Loucy (cell line): ENCODE results near the gene RLF.

ENCODE experiments used
- H2AFZ ChIP-seq: fragments of 200-600 bp; sonication (generic); 2 replicates; pipeline ENCODE4 v1.6.0; 2016; ENCODE audit warnings: antibody characterized with exemption, mild to moderate bottlenecking, low read length, moderate library complexity
- H3F3A ChIP-seq: fragments of 200-600 bp; 2 replicates; pipeline ENCODE4 v1.6.0; 2016; ENCODE audit warnings: antibody characterized with exemption, low read depth, mild to moderate bottlenecking
- H3K27me3 ChIP-seq: fragments of 200-600 bp; sonication (generic); 2 replicates; pipeline ENCODE4 v1.6.1; 2014; ENCODE audit warnings: low read length, mild to moderate bottlenecking; ENCODE audit not compliant: insufficient read depth, poor library complexity, severe bottlenecking
- H3K36me3 ChIP-seq: fragments of 200-600 bp; sonication (generic); 2 replicates; pipeline ENCODE4 v1.6.1; 2016; ENCODE audit warnings: low read length; ENCODE audit not compliant: insufficient read depth
- H3K4me1 ChIP-seq: fragments of 200-600 bp; sonication (generic); 2 replicates; pipeline ENCODE4 v1.5.1; 2014; ENCODE audit warnings: low read length, mild to moderate bottlenecking; ENCODE audit not compliant: insufficient read depth, poor library complexity, severe bottlenecking
- H3K4me2 ChIP-seq: fragments of 200-600 bp; sonication (generic); 2 replicates; pipeline ENCODE4 v1.6.0; 2014; ENCODE audit warnings: antibody characterized with exemption, low read length, low read depth, mild to moderate bottlenecking; ENCODE audit not compliant: poor library complexity, severe bottlenecking
- H3K4me3 ChIP-seq: fragments of 200-600 bp; sonication (generic); 2 replicates; pipeline ENCODE4 v1.5.1; 2014; ENCODE audit warnings: low read length, mild to moderate bottlenecking, mixed read lengths; ENCODE audit not compliant: poor library complexity, severe bottlenecking
- H3K79me2 ChIP-seq: fragments of 200-600 bp; sonication (generic); 2 replicates; pipeline ENCODE4 v1.6.1; 2014; ENCODE audit warnings: low read length; ENCODE audit not compliant: insufficient read depth
- H3K9ac ChIP-seq: fragments of 200-600 bp; sonication (generic); 2 replicates; pipeline ENCODE4 v1.6.0; 2014; ENCODE audit warnings: mild to moderate bottlenecking, low read depth, low read length, moderate library complexity; ENCODE audit not compliant: poor library complexity, severe bottlenecking
- H3K9me2 ChIP-seq: fragments of 200-600 bp; sonication (generic); replicated peaks from 2 replicates; pipeline ENCODE4 v1.6.1; 2016; ENCODE audit warnings: low read depth, low read length, mixed read lengths
- H3K9me3 ChIP-seq: fragments of 200-600 bp; sonication (generic); 2 replicates; pipeline ENCODE4 v1.6.1; 2014; ENCODE audit warnings: mild to moderate bottlenecking, antibody characterized with exemption, low read length, low read depth; ENCODE audit not compliant: insufficient read depth
- H4K20me1 ChIP-seq: fragments of 200-600 bp; sonication (generic); 2 replicates; pipeline ENCODE4 v1.6.0; 2014; ENCODE audit warnings: antibody characterized with exemption, low read length, mild to moderate bottlenecking; ENCODE audit not compliant: insufficient read depth, poor library complexity, severe bottlenecking
- EZH2phosphoT487 ChIP-seq: fragments of 200-600 bp; IDR thresholded peaks from 2 replicates; pipeline ENCODE4 v1.6.1; 2018; ENCODE audit warnings: antibody characterized with exemption, mild to moderate bottlenecking, moderate library complexity, borderline replicate concordance
- TF ChIP-seq, protein P1 (sequence below): fragments of 200-600 bp; sonication (generic); conservative IDR thresholded peaks from 2 replicates; pipeline ENCODE4 v1.5.1; 2014; ENCODE audit warnings: mild to moderate bottlenecking, antibody characterized with exemption, low read length

Gene RLF

DNA sequence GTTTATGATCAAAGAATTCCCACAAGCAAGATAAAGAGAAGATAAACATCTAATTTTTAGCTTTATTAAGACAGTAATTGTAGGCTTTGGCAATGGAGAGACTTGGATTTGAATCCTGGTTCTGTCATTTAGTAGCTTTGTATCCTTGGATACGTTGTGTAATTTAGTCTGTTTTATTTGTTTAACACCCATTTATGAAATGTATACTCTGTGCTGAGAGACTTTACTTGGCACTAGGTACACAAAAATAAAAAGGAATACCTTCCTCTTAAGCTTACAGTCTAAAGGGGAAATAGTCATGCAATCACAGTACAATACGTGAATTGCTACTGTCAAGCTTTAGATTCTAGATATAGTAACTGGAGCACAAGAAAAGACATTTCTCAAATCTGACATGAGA lies 120.7 kb downstream of the RLF start:
- peaks cover 18% of the 10 kb centered on the region; the same call in 1 of the 2 replicates for H3K36me3 ChIP-seq
- no peak overlapping the region for H3K4me3 ChIP-seq
- no peaks in the 10 kb centered on the region for H3K9me2 ChIP-seq
- no peak overlapping the region for H3K9ac ChIP-seq
- H3K4me2 ChIP-seq, result no peak overlapping the region
- TF ChIP-seq, protein P1, sequence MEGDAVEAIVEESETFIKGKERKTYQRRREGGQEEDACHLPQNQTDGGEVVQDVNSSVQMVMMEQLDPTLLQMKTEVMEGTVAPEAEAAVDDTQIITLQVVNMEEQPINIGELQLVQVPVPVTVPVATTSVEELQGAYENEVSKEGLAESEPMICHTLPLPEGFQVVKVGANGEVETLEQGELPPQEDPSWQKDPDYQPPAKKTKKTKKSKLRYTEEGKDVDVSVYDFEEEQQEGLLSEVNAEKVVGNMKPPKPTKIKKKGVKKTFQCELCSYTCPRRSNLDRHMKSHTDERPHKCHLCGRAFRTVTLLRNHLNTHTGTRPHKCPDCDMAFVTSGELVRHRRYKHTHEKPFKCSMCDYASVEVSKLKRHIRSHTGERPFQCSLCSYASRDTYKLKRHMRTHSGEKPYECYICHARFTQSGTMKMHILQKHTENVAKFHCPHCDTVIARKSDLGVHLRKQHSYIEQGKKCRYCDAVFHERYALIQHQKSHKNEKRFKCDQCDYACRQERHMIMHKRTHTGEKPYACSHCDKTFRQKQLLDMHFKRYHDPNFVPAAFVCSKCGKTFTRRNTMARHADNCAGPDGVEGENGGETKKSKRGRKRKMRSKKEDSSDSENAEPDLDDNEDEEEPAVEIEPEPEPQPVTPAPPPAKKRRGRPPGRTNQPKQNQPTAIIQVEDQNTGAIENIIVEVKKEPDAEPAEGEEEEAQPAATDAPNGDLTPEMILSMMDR, result no peak
- no peak for TF ChIP-seq EZH2phosphoT487
- H3F3A ChIP-seq, result no peaks in the 10 kb centered on the region
- H3K4me1 ChIP-seq, result no peaks in the 10 kb centered on the region
- no peaks in the 10 kb centered on the region for H3K79me2 ChIP-seq
- peaks cover 3% of the 10 kb centered on the region for H4K20me1 ChIP-seq
- no peaks in the 10 kb centered on the region for H3K9me3 ChIP-seq
- no peak overlapping the region for H2AFZ ChIP-seq
- H3K27me3 ChIP-seq, result no peaks in the 10 kb centered on the region
